HepG2 (cell line): ENCODE results near the gene EFL1. TPM values are rescaled to one million over a fixed set of nuclear protein-coding genes. Genes with fewer than 3 reads are reported as not detected.

Experiments
- ATAC-seq: fragments of 200-7000 bp; cut with Tn5 transposase; 3 replicates; pipeline ENCODE4 v1.9.1; 2020; ENCODE audit warnings: mild to moderate bottlenecking, moderate library complexity
- BruUV-seq: library from RNA; stranded (reverse); fragments of 400-500 nt; replicated peaks from 2 replicates; lab custom pipeline; 2021; lab: Mats Ljungman, UMichigan
- CTCF ChIA-PET: fragments of 300-600 bp; formaldehyde crosslinking; extraction: SDS; loops from one replicate; lab custom pipeline; 2021; ENCODE audit warnings: low total read pairs, inconsistent platforms, low intra/inter-chr PET ratio; lab: Yijun Ruan, JAX
- POLR2A ChIA-PET: fragments of 350-600 bp; sonication (Branson Sonifier 250); formaldehyde crosslinking; loops from one replicate; lab custom pipeline; 2020; ENCODE audit warnings: antibody characterized with exemption, inconsistent platforms; lab: Yijun Ruan, JAX
- DNase-seq: peaks from one replicate; pipeline ENCODE4 v3.0.0-alpha.2; 2015; ENCODE audit warnings: low spot score
- FAIRE-seq: peaks from 3 replicates; lab custom pipeline; 2011; peaks lifted over from hg19 to GRCh38; lab: Jason Lieb, UNC
- H2AFZ ChIP-seq: one replicate; pipeline ENCODE4 v1.6.1; 2011; ENCODE audit warnings: low read length, inconsistent platforms
- H3K27ac ChIP-seq: fragments of 300-600 bp; 3 replicates; pipeline ENCODE4 v1.8.0; 2011; ENCODE audit warnings: mixed run types, mild to moderate bottlenecking, mixed read lengths, low read length, inconsistent platforms; ENCODE audit not compliant: insufficient read depth; ENCODE audit errors: extremely low read length
- H3K27me3 ChIP-seq, 2 experiments: fragments of 200-600 bp in 1 of 2; 2 replicates in 1 of 2; 3 replicates in 1 of 2; pipeline versions ENCODE4 v1.6.0 to v1.8.0; 2011; ENCODE audit warnings: low read length in 2 of 2, mild to moderate bottlenecking in 2 of 2, moderate library complexity in 2 of 2, inconsistent platforms in 1 of 2; ENCODE audit not compliant: insufficient read depth in 2 of 2, control insufficient read depth in 1 of 2
- H3K36me3 ChIP-seq, 2 experiments: fragments of 200-600 bp in 1 of 2; replicated peaks in 1 of 2; 2 replicates in 1 of 2; 3 replicates in 1 of 2; pipeline versions ENCODE4 v1.5.1 to v1.8.0; 2011; ENCODE audit warnings: low read length in 2 of 2, inconsistent platforms in 1 of 2; ENCODE audit not compliant: insufficient read depth in 2 of 2, control insufficient read depth in 1 of 2
- H3K4me1 ChIP-seq: 2 replicates; pipeline ENCODE4 v1.5.1; 2012; ENCODE audit warnings: low read length, inconsistent platforms; ENCODE audit not compliant: insufficient read depth
- H3K4me2 ChIP-seq: 2 replicates; pipeline ENCODE4 v1.6.0; 2011; ENCODE audit warnings: low read depth, low read length, inconsistent platforms
- H3K4me3 ChIP-seq, 3 experiments: fragments of 200-600 bp in 1 of 3; sonication (generic), shearing (Covaris generic) in 1 of 3; replicated peaks in 1 of 3; 2 replicates each; pipeline ENCODE4 v1.5.1; 2011 to 2016; ENCODE audit warnings: low read length in 3 of 3, inconsistent platforms in 2 of 3, low read depth in 2 of 3, mild to moderate bottlenecking in 2 of 3, control low read depth in 1 of 3, mixed read lengths in 1 of 3; ENCODE audit not compliant: insufficient read depth in 1 of 3
- H3K79me2 ChIP-seq: one replicate; pipeline ENCODE4 v1.6.1; 2011; ENCODE audit warnings: low read length, inconsistent platforms; ENCODE audit not compliant: insufficient read depth
- H3K9ac ChIP-seq: 2 replicates; pipeline ENCODE4 v1.6.0; 2011; ENCODE audit warnings: mild to moderate bottlenecking, low read depth, low read length, inconsistent platforms; ENCODE audit not compliant: insufficient read depth
- H3K9me3 ChIP-seq: 2 replicates; pipeline ENCODE4 v1.5.1; 2012; ENCODE audit warnings: mild to moderate bottlenecking, low read length
- H4K20me1 ChIP-seq: 2 replicates; pipeline ENCODE4 v1.6.0; 2011; ENCODE audit warnings: inconsistent platforms, mild to moderate bottlenecking, low read length, moderate library complexity; ENCODE audit not compliant: insufficient read depth
- AFF4 ChIP-seq: sonication (generic); formaldehyde crosslinking; IDR thresholded peaks from 2 replicates; pipeline ENCODE4 v1.4.0; 2020; ENCODE audit warnings: missing genetic modification reagents
- ASH2L ChIP-seq: fragments of 300-600, 200-600 bp; sonication (generic); IDR thresholded peaks from 2 replicates; pipeline ENCODE4 v1.7.0; 2017; ENCODE audit warnings: low read depth, mild to moderate bottlenecking, moderate library complexity, mixed read lengths, low read length; ENCODE audit not compliant: insufficient read length
- EP300 ChIP-seq, 3 experiments: sonication (generic) in 1 of 3; formaldehyde crosslinking in 1 of 3; IDR thresholded peaks; 2 replicates each; pipeline versions ENCODE4 v1.5.1 to v1.6.1; 2011 to 2020; ENCODE audit warnings: low read depth in 2 of 3, low read length in 2 of 3, borderline replicate concordance in 1 of 3, improper control_type of control experiment in 1 of 3, mild to moderate bottlenecking in 1 of 3, missing genetic modification reagents in 1 of 3, moderate library complexity in 1 of 3
- FOXC1 ChIP-seq: sonication (generic); formaldehyde crosslinking; IDR thresholded peaks from 2 replicates; pipeline ENCODE4 v1.8.0; 2022; ENCODE audit warnings: mild to moderate bottlenecking, missing genetic modification reagents, borderline replicate concordance
- REPIN1 ChIP-seq: sonication (generic); formaldehyde crosslinking; IDR thresholded peaks from 2 replicates; pipeline ENCODE4 v1.8.0; 2022; ENCODE audit warnings: missing genetic modification reagents, low read depth, mild to moderate bottlenecking, borderline replicate concordance
- SUZ12 ChIP-seq: fragments of 150-350 bp; IDR thresholded peaks from 2 replicates; pipeline ENCODE4 v1.6.1; 2014; ENCODE audit warnings: low read depth, low read length
- ZMAT3 ChIP-seq: sonication (generic); formaldehyde crosslinking; conservative IDR thresholded peaks from 2 replicates; pipeline ENCODE4 v1.7.0; 2021; ENCODE audit warnings: missing genetic modification reagents
- ZNF160 ChIP-seq: sonication (generic); formaldehyde crosslinking; IDR thresholded peaks from 2 replicates; pipeline ENCODE4 v1.8.0; 2022; ENCODE audit warnings: mild to moderate bottlenecking, inconsistent platforms, missing genetic modification reagents
- WGBS: methylation state at CpG from one replicate; pipeline ENCODE4 v1.1.6; 2017; ENCODE audit warnings: low lambda C conversion rate; 5-methylcytosine and 5-hydroxymethylcytosine counted together
- in situ Hi-C: cut with HindIII; loops from 2 replicates; pipeline ENCODE4 v1.10.0; 2017; ENCODE audit warnings: low pct_unique_long_range_greater_than_20kb; ENCODE audit not compliant: extremely low pct_ligation_motif_present
- intact Hi-C: fragments of 100-400 bp; cut with micrococcal nuclease; formaldehyde crosslinking; loops from one replicate; pipeline ENCODE4 v1.10.0; 2022; ENCODE audit not compliant: unreplicated experiment
- polyA plus RNA-seq, 8 experiments: library from polyadenylated mRNA; depleted of rRNA in 3 of 8; stranded (reverse) in 7 of 8; unstranded in 1 of 8; fragments of >200 nt; fragmentation: Illumina TruSeq in 4 of 8; extraction: Trizol in 4 of 8; gene quantifications; 2 replicates each; pipeline versions ENCODE4 v1.2.1 to v1.2.3, GENCODE V29; 2011 to 2016; ENCODE audit warnings: low read depth in 4 of 8, missing spikeins in 1 of 8, mixed read lengths in 1 of 8; ENCODE audit not compliant: insufficient read depth in 1 of 8
- total RNA-seq, 5 experiments: library from RNA; depleted of rRNA; stranded (reverse); fragments of >200 nt; fragmentation: Illumina TruSeq; extraction: Trizol; gene quantifications; 2 replicates each; pipeline ENCODE4 v1.2.3, GENCODE V29; 2016; ENCODE audit warnings: low read depth in 1 of 5
- TF ChIP-seq, protein P1 (sequence below): sonication (generic); formaldehyde crosslinking; IDR thresholded peaks from 2 replicates; pipeline ENCODE4 v1.4.0; 2020; ENCODE audit warnings: missing genetic modification reagents, borderline replicate concordance
- TF ChIP-seq, protein P2 (sequence below): sonication (generic); formaldehyde crosslinking; IDR thresholded peaks from 2 replicates; pipeline ENCODE4 v1.4.0; 2020; ENCODE audit warnings: missing genetic modification reagents, borderline replicate concordance
- TF ChIP-seq, protein P3 (sequence below): conservative IDR thresholded peaks from 2 replicates; pipeline ENCODE4 v1.6.1; 2018; ENCODE audit warnings: missing genetic modification reagents

EFL1 gene
- total and polyA plus RNA-seq, 2 of the 13 experiments (the other 11 are each of a cell fraction or from before 2014, with no cell fraction given) = 6.4 to 12.0 TPM

- Histone ChIP-seq H3K79me2 (no peaks in the 10 kb centered on the region), H2AFZ (no peak overlapping the region), H3K4me2 (no peak overlapping the region), H3K36me3 (no peaks in the 10 kb centered on the region), H3K4me3 (no peak overlapping the region), H3K27me3 (no peaks in the 10 kb centered on the region), H3K27ac (no peak overlapping the region), H3K9me3 (no peaks in the 10 kb centered on the region), H3K9ac (no peak overlapping the region), H4K20me1 (no peaks in the 10 kb centered on the region), H3K4me1 (no peaks in the 10 kb centered on the region)
- no TSS peak for BruUV-seq
- ChIA-PET POLR2A (no interaction called here), CTCF (no interaction called here)
- FAIRE-seq (peak; percentile 23), ATAC-seq (no peak), DNase-seq (no peak)
- 98% methylated on average over 6 of the region's 6 CpGs for WGBS
- intact Hi-C loops = no loop called here
- in situ Hi-C loops = no loop called here
- no peak for TF ChIP-seq EP300 (IDR thresholded peaks at IDR 0.05; ENCODE audit: low read depth in 2 of 2, low read length in 2 of 2)
- no peak for TF ChIP-seq EP300 (CRISPR knock-in tag; IDR thresholded peaks at IDR 0.05; ENCODE audit: borderline replicate concordance)
- TF ChIP-seq, protein P1, sequence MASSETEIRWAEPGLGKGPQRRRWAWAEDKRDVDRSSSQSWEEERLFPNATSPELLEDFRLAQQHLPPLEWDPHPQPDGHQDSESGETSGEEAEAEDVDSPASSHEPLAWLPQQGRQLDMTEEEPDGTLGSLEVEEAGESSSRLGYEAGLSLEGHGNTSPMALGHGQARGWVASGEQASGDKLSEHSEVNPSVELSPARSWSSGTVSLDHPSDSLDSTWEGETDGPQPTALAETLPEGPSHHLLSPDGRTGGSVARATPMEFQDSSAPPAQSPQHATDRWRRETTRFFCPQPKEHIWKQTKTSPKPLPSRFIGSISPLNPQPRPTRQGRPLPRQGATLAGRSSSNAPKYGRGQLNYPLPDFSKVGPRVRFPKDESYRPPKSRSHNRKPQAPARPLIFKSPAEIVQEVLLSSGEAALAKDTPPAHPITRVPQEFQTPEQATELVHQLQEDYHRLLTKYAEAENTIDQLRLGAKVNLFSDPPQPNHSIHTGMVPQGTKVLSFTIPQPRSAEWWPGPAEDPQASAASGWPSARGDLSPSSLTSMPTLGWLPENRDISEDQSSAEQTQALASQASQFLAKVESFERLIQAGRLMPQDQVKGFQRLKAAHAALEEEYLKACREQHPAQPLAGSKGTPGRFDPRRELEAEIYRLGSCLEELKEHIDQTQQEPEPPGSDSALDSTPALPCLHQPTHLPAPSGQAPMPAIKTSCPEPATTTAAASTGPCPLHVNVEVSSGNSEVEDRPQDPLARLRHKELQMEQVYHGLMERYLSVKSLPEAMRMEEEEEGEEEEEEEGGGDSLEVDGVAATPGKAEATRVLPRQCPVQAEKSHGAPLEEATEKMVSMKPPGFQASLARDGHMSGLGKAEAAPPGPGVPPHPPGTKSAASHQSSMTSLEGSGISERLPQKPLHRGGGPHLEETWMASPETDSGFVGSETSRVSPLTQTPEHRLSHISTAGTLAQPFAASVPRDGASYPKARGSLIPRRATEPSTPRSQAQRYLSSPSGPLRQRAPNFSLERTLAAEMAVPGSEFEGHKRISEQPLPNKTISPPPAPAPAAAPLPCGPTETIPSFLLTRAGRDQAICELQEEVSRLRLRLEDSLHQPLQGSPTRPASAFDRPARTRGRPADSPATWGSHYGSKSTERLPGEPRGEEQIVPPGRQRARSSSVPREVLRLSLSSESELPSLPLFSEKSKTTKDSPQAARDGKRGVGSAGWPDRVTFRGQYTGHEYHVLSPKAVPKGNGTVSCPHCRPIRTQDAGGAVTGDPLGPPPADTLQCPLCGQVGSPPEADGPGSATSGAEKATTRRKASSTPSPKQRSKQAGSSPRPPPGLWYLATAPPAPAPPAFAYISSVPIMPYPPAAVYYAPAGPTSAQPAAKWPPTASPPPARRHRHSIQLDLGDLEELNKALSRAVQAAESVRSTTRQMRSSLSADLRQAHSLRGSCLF (CRISPR knock-in tag) = no peak
- no peak for TF ChIP-seq ZMAT3
- no peak for TF ChIP-seq SUZ12
- TF ChIP-seq FOXC1 = no peak
- no peak for TF ChIP-seq ZNF160 (CRISPR knock-in tag)
- TF ChIP-seq, protein P2, sequence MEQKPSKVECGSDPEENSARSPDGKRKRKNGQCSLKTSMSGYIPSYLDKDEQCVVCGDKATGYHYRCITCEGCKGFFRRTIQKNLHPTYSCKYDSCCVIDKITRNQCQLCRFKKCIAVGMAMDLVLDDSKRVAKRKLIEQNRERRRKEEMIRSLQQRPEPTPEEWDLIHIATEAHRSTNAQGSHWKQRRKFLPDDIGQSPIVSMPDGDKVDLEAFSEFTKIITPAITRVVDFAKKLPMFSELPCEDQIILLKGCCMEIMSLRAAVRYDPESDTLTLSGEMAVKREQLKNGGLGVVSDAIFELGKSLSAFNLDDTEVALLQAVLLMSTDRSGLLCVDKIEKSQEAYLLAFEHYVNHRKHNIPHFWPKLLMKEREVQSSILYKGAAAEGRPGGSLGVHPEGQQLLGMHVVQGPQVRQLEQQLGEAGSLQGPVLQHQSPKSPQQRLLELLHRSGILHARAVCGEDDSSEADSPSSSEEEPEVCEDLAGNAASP (CRISPR knock-in tag) = no peak
- TF ChIP-seq AFF4 = no peak
- no peak for TF ChIP-seq ASH2L
- TF ChIP-seq REPIN1 = no peak
- TF ChIP-seq, protein P3, sequence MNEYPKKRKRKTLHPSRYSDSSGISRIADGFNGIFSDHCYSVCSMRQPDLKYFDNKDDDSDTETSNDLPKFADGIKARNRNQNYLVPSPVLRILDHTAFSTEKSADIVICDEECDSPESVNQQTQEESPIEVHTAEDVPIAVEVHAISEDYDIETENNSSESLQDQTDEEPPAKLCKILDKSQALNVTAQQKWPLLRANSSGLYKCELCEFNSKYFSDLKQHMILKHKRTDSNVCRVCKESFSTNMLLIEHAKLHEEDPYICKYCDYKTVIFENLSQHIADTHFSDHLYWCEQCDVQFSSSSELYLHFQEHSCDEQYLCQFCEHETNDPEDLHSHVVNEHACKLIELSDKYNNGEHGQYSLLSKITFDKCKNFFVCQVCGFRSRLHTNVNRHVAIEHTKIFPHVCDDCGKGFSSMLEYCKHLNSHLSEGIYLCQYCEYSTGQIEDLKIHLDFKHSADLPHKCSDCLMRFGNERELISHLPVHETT (CRISPR knock-in tag) = no peak
Measured at GRCh38 chr15:82186719-82187406, 75.7 kb downstream of the EFL1 start.
